MM.1S (cell line): Measurements from ENCODE around the gene SERPINA10.

Experiments
- DNase-seq: peaks from one replicate; pipeline ENCODE4 v3.0.0-alpha.2; 2015
- H2AFZ ChIP-seq: fragments of 300-600 bp; sonication (generic); 2 replicates; pipeline ENCODE4 v1.6.0; 2016; ENCODE audit warnings: antibody characterized with exemption, low read length
- H3F3A ChIP-seq: fragments of 300-600 bp; sonication (generic); 2 replicates; pipeline ENCODE4 v1.6.1; 2016; ENCODE audit warnings: mild to moderate bottlenecking, antibody characterized with exemption, low read length, moderate library complexity, mixed read lengths; ENCODE audit not compliant: insufficient read depth
- H3K27ac ChIP-seq: fragments of 300-600 bp; sonication (generic); 2 replicates; pipeline ENCODE4 v1.5.1; 2016; ENCODE audit warnings: mild to moderate bottlenecking, low read length
- H3K27me3 ChIP-seq: fragments of 300-600 bp; sonication (generic); replicated peaks from 2 replicates; pipeline ENCODE4 v1.6.0; 2016; ENCODE audit warnings: low read length; ENCODE audit not compliant: insufficient read depth
- H3K36me3 ChIP-seq: fragments of 300-600 bp; sonication (generic); replicated peaks from 2 replicates; pipeline ENCODE4 v1.6.1; 2016; ENCODE audit warnings: mild to moderate bottlenecking, low read length, mixed read lengths; ENCODE audit not compliant: insufficient read depth
- H3K4me1 ChIP-seq: fragments of 300-600 bp; sonication (generic); 2 replicates; pipeline ENCODE4 v1.6.1; 2016; ENCODE audit warnings: low read length, mixed read lengths
- H3K4me2 ChIP-seq: fragments of 300-600 bp; sonication (generic); 2 replicates; pipeline ENCODE4 v1.6.0; 2016; ENCODE audit warnings: low read depth, low read length
- H3K4me3 ChIP-seq: fragments of 300-600 bp; sonication (generic); 2 replicates; pipeline ENCODE4 v1.5.1; 2016; ENCODE audit warnings: low read length, mixed read lengths
- H3K79me2 ChIP-seq: fragments of 300-600 bp; sonication (generic); 2 replicates; pipeline ENCODE4 v1.6.1; 2016; ENCODE audit warnings: mixed run types, low read length, mixed read lengths
- H3K9ac ChIP-seq: fragments of 300-600 bp; sonication (generic); 2 replicates; pipeline ENCODE4 v1.6.1; 2016; ENCODE audit warnings: low read length, mixed read lengths
- H3K9me2 ChIP-seq: fragments of 300-600 bp; sonication (generic); replicated peaks from 2 replicates; pipeline ENCODE4 v1.6.1; 2016; ENCODE audit warnings: mild to moderate bottlenecking, low read length, mixed read lengths; ENCODE audit not compliant: insufficient read depth
- H3K9me3 ChIP-seq: fragments of 300-600 bp; sonication (generic); replicated peaks from 2 replicates; pipeline ENCODE4 v1.6.1; 2016; ENCODE audit warnings: mild to moderate bottlenecking, low read length, mixed read lengths; ENCODE audit not compliant: insufficient read depth
- H4K20me1 ChIP-seq: fragments of 300-600 bp; sonication (generic); 2 replicates; pipeline ENCODE4 v1.6.1; 2016; ENCODE audit warnings: mild to moderate bottlenecking, low read length, moderate library complexity, mixed read lengths; ENCODE audit not compliant: insufficient read depth
- EZH2 ChIP-seq: fragments of 300-600 bp; sonication (generic); optimal IDR thresholded peaks from 2 replicates; pipeline ENCODE3; 2017; ENCODE audit warnings: low read depth, mild to moderate bottlenecking, antibody characterized with exemption, low read length, mixed read lengths
- EZH2phosphoT487 ChIP-seq: fragments of 300-600 bp; sonication (generic); IDR thresholded peaks from 2 replicates; pipeline ENCODE4 v1.6.1; 2018; ENCODE audit warnings: antibody characterized with exemption, low read length
- TF ChIP-seq, protein P1 (sequence below): fragments of 300-600 bp; sonication (generic); IDR thresholded peaks from 2 replicates; pipeline ENCODE4 v1.5.1; 2016; ENCODE audit warnings: antibody characterized with exemption, low read length, mixed read lengths

SERPINA10 gene

DNA sequence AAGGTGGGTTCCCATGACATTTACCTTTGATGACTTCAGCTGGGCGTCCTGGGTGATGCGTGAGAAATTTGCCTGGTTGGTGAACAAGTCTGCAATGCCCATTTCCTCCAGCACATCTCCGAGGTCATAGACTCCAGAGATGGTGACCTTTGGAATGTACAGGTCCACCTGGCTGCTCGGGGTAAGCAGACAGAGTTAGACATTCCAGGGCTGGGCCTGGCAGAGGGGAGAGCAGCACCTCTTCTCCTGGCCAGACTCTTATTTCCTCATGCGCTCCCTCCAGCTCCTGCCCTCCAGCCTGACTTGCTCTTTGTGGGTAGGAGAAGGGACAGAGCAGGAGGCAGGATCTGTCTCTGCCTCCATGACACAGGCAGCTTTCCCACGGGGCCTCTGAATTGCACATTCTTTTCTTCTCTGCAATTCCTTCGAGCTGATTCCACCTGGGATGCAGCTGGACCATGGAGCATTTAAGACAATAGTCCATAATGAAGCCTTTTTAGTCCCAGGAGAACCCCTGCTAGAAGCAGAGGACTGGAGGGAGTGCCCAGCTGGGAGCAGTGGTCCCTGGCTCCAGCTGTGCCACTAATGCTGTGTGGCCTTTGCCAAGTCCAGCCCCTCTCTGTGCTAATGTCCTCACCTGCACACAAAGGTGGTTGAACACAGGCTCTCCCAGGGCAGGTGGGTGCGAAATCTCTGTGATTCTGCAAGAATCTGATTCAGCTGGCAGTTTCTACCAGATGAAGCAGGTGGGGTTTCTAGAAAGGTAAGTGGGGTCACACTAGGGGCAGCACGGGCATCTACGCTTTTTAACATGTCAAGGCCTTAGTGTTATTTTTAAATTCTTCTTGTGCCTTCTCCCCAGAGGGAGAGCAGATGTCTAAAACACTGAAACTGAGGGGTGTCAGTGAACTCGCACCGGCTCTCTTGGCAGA, 13.2 kb upstream of the SERPINA10 start:
- no peak overlapping the region for H3K9ac ChIP-seq
- no peaks in the 10 kb centered on the region for H3K36me3 ChIP-seq
- no peak overlapping the region for H3K27ac ChIP-seq
- no peak overlapping the region for H3K4me3 ChIP-seq
- no peaks in the 10 kb centered on the region for H3K9me2 ChIP-seq
- no peaks in the 10 kb centered on the region for H3K4me1 ChIP-seq
- H3K79me2 ChIP-seq = no peaks in the 10 kb centered on the region
- no peaks in the 10 kb centered on the region for H4K20me1 ChIP-seq
- DNase-seq = no peak
- no peak overlapping the region for H2AFZ ChIP-seq
- H3K4me2 ChIP-seq = no peak overlapping the region
- H3K9me3 ChIP-seq = no peaks in the 10 kb centered on the region
- no peaks in the 10 kb centered on the region for H3F3A ChIP-seq
- H3K27me3 ChIP-seq = no peaks in the 10 kb centered on the region
- TF ChIP-seq EZH2phosphoT487 (no peak), EZH2 (no peak)
- TF ChIP-seq, protein P1, sequence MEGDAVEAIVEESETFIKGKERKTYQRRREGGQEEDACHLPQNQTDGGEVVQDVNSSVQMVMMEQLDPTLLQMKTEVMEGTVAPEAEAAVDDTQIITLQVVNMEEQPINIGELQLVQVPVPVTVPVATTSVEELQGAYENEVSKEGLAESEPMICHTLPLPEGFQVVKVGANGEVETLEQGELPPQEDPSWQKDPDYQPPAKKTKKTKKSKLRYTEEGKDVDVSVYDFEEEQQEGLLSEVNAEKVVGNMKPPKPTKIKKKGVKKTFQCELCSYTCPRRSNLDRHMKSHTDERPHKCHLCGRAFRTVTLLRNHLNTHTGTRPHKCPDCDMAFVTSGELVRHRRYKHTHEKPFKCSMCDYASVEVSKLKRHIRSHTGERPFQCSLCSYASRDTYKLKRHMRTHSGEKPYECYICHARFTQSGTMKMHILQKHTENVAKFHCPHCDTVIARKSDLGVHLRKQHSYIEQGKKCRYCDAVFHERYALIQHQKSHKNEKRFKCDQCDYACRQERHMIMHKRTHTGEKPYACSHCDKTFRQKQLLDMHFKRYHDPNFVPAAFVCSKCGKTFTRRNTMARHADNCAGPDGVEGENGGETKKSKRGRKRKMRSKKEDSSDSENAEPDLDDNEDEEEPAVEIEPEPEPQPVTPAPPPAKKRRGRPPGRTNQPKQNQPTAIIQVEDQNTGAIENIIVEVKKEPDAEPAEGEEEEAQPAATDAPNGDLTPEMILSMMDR = no peak

- Histone ChIP-seq H3K4me2 (no peak overlapping the region), H3K36me3 (no peaks in the 10 kb centered on the region), H3K4me1 (no peaks in the 10 kb centered on the region), H3K9me3 (no peaks in the 10 kb centered on the region), H3K4me3 (no peak overlapping the region), H3K27ac (no peak overlapping the region), H3K79me2 (no peaks in the 10 kb centered on the region), H3K27me3 (no peaks in the 10 kb centered on the region), H3K9ac (no peak overlapping the region), H3F3A (no peaks in the 10 kb centered on the region), H4K20me1 (no peaks in the 10 kb centered on the region), H3K9me2 (no peaks in the 10 kb centered on the region), H2AFZ (no peak overlapping the region)
- DNase-seq = no peak
- TF ChIP-seq, protein P1 = no peak
- no peak for TF ChIP-seq EZH2phosphoT487
- no peak for TF ChIP-seq EZH2
Measured at GRCh38 chr14:94305620-94306019, 12.6 kb upstream of the SERPINA10 start.

- Histone ChIP-seq H3K4me2 (no peak overlapping the region), H3K4me1 (no peaks in the 10 kb centered on the region), H2AFZ (no peak overlapping the region), H3K9ac (no peak overlapping the region), H4K20me1 (no peaks in the 10 kb centered on the region), H3F3A (no peaks in the 10 kb centered on the region), H3K9me3 (no peaks in the 10 kb centered on the region), H3K27ac (no peak overlapping the region), H3K4me3 (no peak overlapping the region), H3K79me2 (no peaks in the 10 kb centered on the region), H3K9me2 (no peaks in the 10 kb centered on the region), H3K36me3 (no peaks in the 10 kb centered on the region), H3K27me3 (no peaks in the 10 kb centered on the region)
- TF ChIP-seq, protein P1 = no peak
- no peak for TF ChIP-seq EZH2phosphoT487
- no peak for TF ChIP-seq EZH2
- DNase-seq = no peak
Measured at GRCh38 chr14:94304243-94304642, 11.2 kb upstream of the SERPINA10 start.
